Immature natural killer cell (primary cell): ENCODE data around the gene MBNL1. TPM values are rescaled to one million over a fixed set of nuclear protein-coding genes. Genes with fewer than 3 reads are reported as not detected.

Source experiments
- DNase-seq, 3 donors: peaks; one replicate each; pipeline ENCODE4 v3.0.0; 2022; ENCODE audit warnings: mixed read lengths in 1 of 3
- H3K27ac Mint-ChIP-seq, 6 donors: one replicate each; pipeline ENCODE4 v1.8.0; 2020; ENCODE audit warnings: mixed read lengths in 6 of 6, mild to moderate bottlenecking in 5 of 6, inconsistent platforms in 4 of 6, moderate library complexity in 3 of 6
- H3K27me3 Mint-ChIP-seq, 3 donors: one replicate each; pipeline ENCODE4 v1.8.0; 2020 to 2021; ENCODE audit warnings: low read depth in 3 of 3, mild to moderate bottlenecking in 3 of 3, mixed read lengths in 3 of 3, moderate library complexity in 3 of 3, inconsistent platforms in 1 of 3
- H3K36me3 Mint-ChIP-seq, 3 donors: one replicate each; pipeline ENCODE4 v1.8.0; 2020; ENCODE audit warnings: mixed read lengths in 3 of 3, inconsistent platforms in 2 of 3, mild to moderate bottlenecking in 2 of 3
- H3K4me1 Mint-ChIP-seq, 2 donors: one replicate each; pipeline ENCODE4 v1.8.0; 2020; ENCODE audit warnings: inconsistent platforms in 2 of 2, mild to moderate bottlenecking in 2 of 2, mixed read lengths in 2 of 2, moderate library complexity in 1 of 2
- H3K4me3 Mint-ChIP-seq, 5 donors: one replicate each; pipeline ENCODE4 v1.8.0; 2020; ENCODE audit warnings: mild to moderate bottlenecking in 5 of 5, mixed read lengths in 5 of 5, inconsistent platforms in 3 of 5, moderate library complexity in 3 of 5
- H3K9me3 Mint-ChIP-seq, 6 donors: one replicate each; pipeline ENCODE4 v1.8.0; 2020; ENCODE audit warnings: mild to moderate bottlenecking in 6 of 6, mixed read lengths in 6 of 6, inconsistent platforms in 4 of 6, moderate library complexity in 3 of 6
- polyA plus RNA-seq, 3 donors: library from polyadenylated mRNA; unstranded; fragments of 300-500 nt; fragmentation: Illumina TruSeq; gene quantifications; one replicate each; pipeline ENCODE4 v1.2.3, GENCODE V29; 2021

Gene MBNL1
- polyA plus RNA-seq, 3 donors from 2014 or later = 270 to 399 (median 286) TPM

- DNase-seq = no peak
- Mint-ChIP-seq H3K27ac (peak overlapping the region; percentile 63 to 90 (median 83)), H3K36me3 (peaks cover 3 to 20% (median 15%) of the 10 kb centered on the region in 3 donors), H3K4me3 (peak overlapping the region; percentile 51 to 83 (median 71)), H3K27me3 (peaks cover 0 to 2% (median 2%) of the 10 kb centered on the region in 3 donors), H3K9me3 (no peaks in the 10 kb centered on the region), H3K4me1 (peaks cover 89 to 92% of the 10 kb centered on the region in 2 donors)
These were observed 28.2 kb downstream of the MBNL1 start for GRCh38 chr3:152296971-152297370.

GRCh38 chr3:152298393-152299248 is 29.9 kb downstream of the MBNL1 start:
- H3K27me3 Mint-ChIP-seq = peaks cover 0 to 2% (median 2%) of the 10 kb centered on the region in 3 donors
- peaks cover 87 to 92% of the 10 kb centered on the region in 2 donors for H3K4me1 Mint-ChIP-seq
- no peaks in the 10 kb centered on the region for H3K9me3 Mint-ChIP-seq
- DNase-seq = peak; percentile 72 to 82 (median 75)
- peaks cover 3 to 20% (median 15%) of the 10 kb centered on the region in 3 donors for H3K36me3 Mint-ChIP-seq
- peak overlapping the region; percentile 62 to 83 (median 65) for H3K4me3 Mint-ChIP-seq
- H3K27ac Mint-ChIP-seq = peak overlapping the region; percentile 85 to 94 (median 92)

- peaks cover 87 to 92% of the 10 kb centered on the region in 2 donors for H3K4me1 Mint-ChIP-seq
- H3K9me3 Mint-ChIP-seq = no peaks in the 10 kb centered on the region
- H3K4me3 Mint-ChIP-seq = peak overlapping the region; percentile 62 to 83 (median 65)
- peaks cover 3 to 20% (median 15%) of the 10 kb centered on the region in 3 donors for H3K36me3 Mint-ChIP-seq
- peaks cover 0 to 2% (median 2%) of the 10 kb centered on the region in 3 donors for H3K27me3 Mint-ChIP-seq
- H3K27ac Mint-ChIP-seq = peak overlapping the region; percentile 85 to 94 (median 92)
- DNase-seq = no peak
These were observed 30.7 kb downstream of the MBNL1 start for GRCh38 chr3:152299249-152299976.

DNA sequence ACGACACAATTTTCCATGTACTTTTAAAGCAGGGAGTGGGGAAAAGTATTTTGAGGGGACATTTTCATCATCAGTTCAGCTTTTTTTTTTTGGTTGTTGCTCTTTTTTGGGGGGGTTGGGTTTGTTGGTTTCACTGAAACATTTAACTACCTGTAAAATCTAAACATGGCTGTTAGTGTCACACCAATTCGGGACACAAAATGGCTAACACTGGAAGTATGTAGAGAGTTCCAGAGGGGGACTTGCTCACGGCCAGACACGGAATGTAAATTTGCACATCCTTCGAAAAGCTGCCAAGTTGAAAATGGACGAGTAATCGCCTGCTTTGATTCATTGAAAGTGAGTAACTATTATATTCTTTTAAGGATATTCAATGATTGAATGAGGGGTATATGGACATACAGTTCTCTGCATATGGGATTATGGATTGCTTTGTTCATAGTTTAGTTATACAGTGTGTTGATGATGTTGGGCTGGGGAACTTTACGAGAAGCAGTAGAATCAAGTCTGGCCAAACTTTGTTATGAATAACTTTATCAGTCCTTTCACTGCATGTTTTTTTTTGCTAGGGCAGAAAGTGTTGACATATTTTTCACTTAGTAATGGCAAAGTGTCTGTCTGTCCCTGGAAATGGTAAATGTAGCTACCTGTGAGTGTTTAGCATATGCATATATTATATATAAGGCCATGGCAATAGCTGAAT is 31.5 kb downstream of the MBNL1 start:
- Mint-ChIP-seq H3K27me3 (peaks cover 0 to 2% (median 2%) of the 10 kb centered on the region in 3 donors), H3K27ac (peak overlapping the region; percentile 85 to 94 (median 92)), H3K36me3 (peaks cover 3 to 20% (median 15%) of the 10 kb centered on the region in 3 donors), H3K4me1 (peaks cover 90 to 95% of the 10 kb centered on the region in 2 donors), H3K4me3 (peak overlapping the region; percentile 62 to 83 (median 65)), H3K9me3 (no peaks in the 10 kb centered on the region)
- no peak for DNase-seq

- peaks cover 3 to 23% (median 15%) of the 10 kb centered on the region in 3 donors for H3K36me3 Mint-ChIP-seq
- peak in 1 of 3 donors; percentile 44 for DNase-seq
- H3K27me3 Mint-ChIP-seq = peaks cover 0 to 6% (median 2%) of the 10 kb centered on the region in 3 donors
These were observed 33.0 kb downstream of the MBNL1 start for GRCh38 chr3:152301745-152302181.

GRCh38 chr3:152302521-152303021 is 33.8 kb downstream of the MBNL1 start:
- DNase-seq = no peak
- Mint-ChIP-seq H3K27me3 (peaks cover 0 to 6% (median 2%) of the 10 kb centered on the region in 3 donors), H3K36me3 (peaks cover 3 to 20% (median 15%) of the 10 kb centered on the region in 3 donors), H3K27ac (peak overlapping the region; percentile 68 to 86 (median 80)), H3K9me3 (no peaks in the 10 kb centered on the region), H3K4me1 (peaks cover 87 to 98% of the 10 kb centered on the region in 2 donors), H3K4me3 (peak overlapping the region; percentile 11 to 68 (median 43))

More at GRCh38 chr3:152301745-152302181, 33.0 kb downstream of the MBNL1 start:
- Mint-ChIP-seq H3K4me3 (peak overlapping the region; percentile 24 to 68 (median 46)), H3K4me1 (peaks cover 89 to 95% of the 10 kb centered on the region in 2 donors), H3K27ac (peak overlapping the region; percentile 53 to 93 (median 80)), H3K9me3 (no peaks in the 10 kb centered on the region)

DNA sequence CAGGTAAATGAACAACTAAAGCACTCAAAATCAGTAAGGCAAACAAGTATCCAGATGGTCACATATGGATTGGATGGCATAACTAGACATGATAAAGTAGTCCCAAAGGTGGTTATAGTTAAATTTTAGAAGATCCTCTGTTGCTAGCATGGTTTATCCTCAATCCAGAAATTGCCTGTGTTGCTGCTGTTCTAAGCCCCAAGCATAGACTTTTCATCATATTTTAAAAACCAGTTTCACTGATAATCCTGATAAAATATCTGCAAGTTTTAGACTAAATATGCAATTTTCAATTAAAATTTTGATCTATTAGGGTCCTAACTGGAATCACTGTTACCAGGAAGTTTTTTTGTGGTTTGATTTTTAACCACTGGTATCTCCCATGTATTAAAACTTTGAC is 35.4 kb downstream of the MBNL1 start:
- H3K36me3 Mint-ChIP-seq = peaks cover 3 to 19% (median 10%) of the 10 kb centered on the region in 3 donors

DNA sequence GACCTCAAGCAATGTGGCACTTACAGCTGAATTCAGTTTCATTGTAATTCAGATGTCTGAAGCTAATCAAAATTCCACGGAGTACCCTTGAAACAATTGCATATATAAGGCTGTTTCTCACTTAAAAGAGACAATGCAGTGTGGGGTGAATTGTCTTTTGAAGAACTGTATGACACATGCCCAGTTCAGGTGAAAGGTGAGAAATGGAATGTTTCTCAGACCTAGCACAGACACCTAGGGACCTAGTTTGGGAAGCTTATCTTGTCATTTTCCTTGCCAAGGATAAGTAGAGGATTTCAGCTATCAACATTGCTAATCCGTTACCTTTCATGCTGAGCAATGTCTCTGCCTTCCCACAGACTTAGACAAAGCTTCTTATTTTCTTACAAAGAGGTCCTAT is 36.3 kb downstream of the MBNL1 start:
- Mint-ChIP-seq H3K36me3 (peaks cover 1 to 9% (median 3%) of the 10 kb centered on the region in 3 donors), H3K27ac (peak overlapping the region in 4 of 6 donors; percentile 65 to 89 (median 73)), H3K27me3 (peaks cover 0 to 4% (median 2%) of the 10 kb centered on the region in 3 donors), H3K9me3 (no peaks in the 10 kb centered on the region), H3K4me3 (peak overlapping the region in 3 of 5 donors; percentile 6 to 37 (median 10)), H3K4me1 (peaks cover 88 to 99% of the 10 kb centered on the region in 2 donors)
- no peak for DNase-seq

More for the DNA sequence above, 35.4 kb downstream of the MBNL1 start:
- peaks cover 0 to 4% (median 2%) of the 10 kb centered on the region in 3 donors for H3K27me3 Mint-ChIP-seq
- H3K27ac Mint-ChIP-seq = peak overlapping the region; percentile 52 to 85 (median 74)
- no peaks in the 10 kb centered on the region for H3K9me3 Mint-ChIP-seq
- peak overlapping the region in 2 of 5 donors; percentile 6 to 33 for H3K4me3 Mint-ChIP-seq
- DNase-seq = no peak
- peaks cover 89 to 99% of the 10 kb centered on the region in 2 donors for H3K4me1 Mint-ChIP-seq

GRCh38 chr3:152307829-152308474 is 39.2 kb downstream of the MBNL1 start:
- no peak for DNase-seq
- H3K9me3 Mint-ChIP-seq = no peaks in the 10 kb centered on the region
- peak overlapping the region; percentile 38 to 91 (median 68) for H3K27ac Mint-ChIP-seq
- peaks cover 0 to 3% (median 0%) of the 10 kb centered on the region in 3 donors for H3K36me3 Mint-ChIP-seq
- peak overlapping the region in 1 of 5 donors; percentile 33 for H3K4me3 Mint-ChIP-seq
- H3K4me1 Mint-ChIP-seq = peaks cover 72 to 87% of the 10 kb centered on the region in 2 donors
- peaks cover 0 to 4% (median 0%) of the 10 kb centered on the region in 3 donors for H3K27me3 Mint-ChIP-seq

DNA sequence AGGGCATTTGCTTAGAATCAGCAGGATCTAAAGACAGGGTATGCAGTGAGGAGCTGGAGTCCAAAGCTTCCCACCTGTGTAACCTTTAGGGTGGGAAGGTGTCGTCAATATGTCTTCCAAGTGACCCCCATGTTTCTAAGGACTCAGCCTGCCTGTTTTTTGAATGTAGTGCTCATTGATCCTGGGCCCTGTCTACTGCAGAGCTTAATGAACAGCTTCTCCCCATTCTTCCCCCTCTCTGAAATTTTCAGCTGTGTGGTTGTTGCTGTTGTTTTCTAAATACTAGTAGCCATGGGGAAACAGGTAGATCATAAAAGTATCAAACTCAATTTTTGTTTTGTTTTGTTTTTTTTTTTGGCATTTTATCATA is 39.7 kb downstream of the MBNL1 start:
- Mint-ChIP-seq H3K9me3 (no peaks in the 10 kb centered on the region), H3K27me3 (peaks cover 0 to 4% (median 0%) of the 10 kb centered on the region in 3 donors), H3K4me3 (peak overlapping the region in 3 of 5 donors; percentile 6 to 33 (median 8)), H3K4me1 (peaks cover 72 to 87% of the 10 kb centered on the region in 2 donors), H3K27ac (peak overlapping the region; percentile 38 to 91 (median 68)), H3K36me3 (peaks cover 0 to 3% (median 0%) of the 10 kb centered on the region in 3 donors)
- DNase-seq = no peak

- Mint-ChIP-seq H3K27me3 (peaks cover 0 to 4% (median 0%) of the 10 kb centered on the region in 3 donors), H3K36me3 (peaks cover 0 to 3% (median 0%) of the 10 kb centered on the region in 3 donors), H3K27ac (peak overlapping the region; percentile 38 to 91 (median 68)), H3K4me1 (peaks cover 73 to 87% of the 10 kb centered on the region in 2 donors), H3K9me3 (no peaks in the 10 kb centered on the region), H3K4me3 (peak overlapping the region in 1 of 5 donors; percentile 33)
- no peak for DNase-seq
These were observed 40.3 kb downstream of the MBNL1 start for GRCh38 chr3:152309031-152309430.
